NCI-H748 (cell line): ENCODE measurements around the gene KIF1A.
"Not testable (repeated sequence)": the region's sequence is repeated elsewhere in the genome, so short reads cannot be mapped to it uniquely, and the experiment has no call there.

Source experiments
- DNase-seq: peaks from one replicate; lab custom pipeline; 2025; ENCODE audit not compliant: unreplicated experiment; lab: John Stamatoyannopoulos, UW

KIF1A gene

GRCh38 chr2:240846873-240847595 lies 27.0 kb upstream of the KIF1A start:
- DNase-seq, result no peak

GRCh38 chr2:240846309-240846708 lies 26.3 kb upstream of the KIF1A start:
- not testable (repeated sequence) for DNase-seq

- DNase-seq, result peak; percentile 77
Observed at GRCh38 chr2:240840435-240841060, 20.5 kb upstream of the KIF1A start.

- DNase-seq, result no peak
Observed at GRCh38 chr2:240839152-240840143, 19.4 kb upstream of the KIF1A start.

GRCh38 chr2:240837621-240838020 lies 17.6 kb upstream of the KIF1A start:
- no peak for DNase-seq

- no peak for DNase-seq
Observed at GRCh38 chr2:240836781-240837467, 16.9 kb upstream of the KIF1A start.

GRCh38 chr2:240835528-240835927 lies 15.5 kb upstream of the KIF1A start:
- DNase-seq, result no peak

- no peak for DNase-seq
Observed at GRCh38 chr2:240834377-240834975, 14.5 kb upstream of the KIF1A start.

- DNase-seq, result no peak
Observed at GRCh38 chr2:240833724-240834285, 13.8 kb upstream of the KIF1A start.

GRCh38 chr2:240832921-240833494 lies 13.0 kb upstream of the KIF1A start:
- peak; percentile 37 for DNase-seq

- DNase-seq, result peak; percentile 99
Observed at GRCh38 chr2:240832205-240832727, 12.2 kb upstream of the KIF1A start.

- peak; percentile 34 for DNase-seq
Observed at GRCh38 chr2:240831594-240832204, 11.7 kb upstream of the KIF1A start.

- no peak for DNase-seq
Observed at GRCh38 chr2:240825476-240825875, 5.5 kb upstream of the KIF1A start.

GRCh38 chr2:240823449-240824336 lies 3.7 kb upstream of the KIF1A start:
- DNase-seq, result peak; percentile 30

- peak; percentile 97 for DNase-seq
Observed at GRCh38 chr2:240822280-240822847, 2.3 kb upstream of the KIF1A start.

GRCh38 chr2:240821429-240821778 lies 1.4 kb upstream of the KIF1A start:
- no peak for DNase-seq

- DNase-seq, result peak; percentile 96
Observed at GRCh38 chr2:240820607-240821428, 799 bp upstream of the KIF1A start.
